WTC11 (cell line): ENCODE results near the gene GARIN3. TPM values are rescaled to one million over a fixed set of nuclear protein-coding genes. Genes with fewer than 3 reads are reported as not detected.
A peak's percentile ranks its signal among the peaks of the same experiment; 100 is the strongest.

Experiments used
- AR ChIP-seq: fragments of 250-450 bp; sonication (Bioruptor Pico); IDR thresholded peaks from 2 replicates; pipeline ENCODE4 v1.9.0; 2021; ENCODE audit warnings: mild to moderate bottlenecking
- ATF3 ChIP-seq: sonication (generic); formaldehyde crosslinking; conservative IDR thresholded peaks from 2 replicates; pipeline ENCODE4 v1.8.1; 2022; ENCODE audit warnings: mild to moderate bottlenecking, missing genetic modification reagents
- ATF6 ChIP-seq: sonication (generic); formaldehyde crosslinking; IDR thresholded peaks from 2 replicates; pipeline ENCODE4 v1.8.1; 2023; ENCODE audit warnings: mild to moderate bottlenecking, missing genetic modification reagents
- CBFB ChIP-seq: sonication (generic); formaldehyde crosslinking; IDR thresholded peaks from 2 replicates; pipeline ENCODE4 v1.8.1; 2022; ENCODE audit warnings: mild to moderate bottlenecking, low read depth, missing genetic modification reagents
- E2F1 ChIP-seq: sonication (generic); formaldehyde crosslinking; IDR thresholded peaks from 2 replicates; pipeline ENCODE4 v1.8.0; 2022; ENCODE audit warnings: mild to moderate bottlenecking, missing genetic modification reagents
- ELF4 ChIP-seq: sonication (generic); formaldehyde crosslinking; IDR thresholded peaks from 2 replicates; pipeline ENCODE4 v1.8.1; 2022; ENCODE audit warnings: low read depth, mild to moderate bottlenecking, moderate library complexity, missing genetic modification reagents
- ETV6 ChIP-seq: sonication (generic); formaldehyde crosslinking; IDR thresholded peaks from 2 replicates; pipeline ENCODE4 v1.8.1; 2022; ENCODE audit warnings: mild to moderate bottlenecking, missing genetic modification reagents
- FOXK1 ChIP-seq: sonication (generic); formaldehyde crosslinking; IDR thresholded peaks from 2 replicates; pipeline ENCODE4 v1.8.0; 2022; ENCODE audit warnings: mild to moderate bottlenecking, moderate library complexity, missing genetic modification reagents
- FOXP1 ChIP-seq: sonication (generic); formaldehyde crosslinking; IDR thresholded peaks from 2 replicates; pipeline ENCODE4 v1.8.0; 2022; ENCODE audit warnings: missing genetic modification reagents, mild to moderate bottlenecking, moderate library complexity, borderline replicate concordance
- GABPB1 ChIP-seq: sonication (generic); formaldehyde crosslinking; IDR thresholded peaks from 2 replicates; pipeline ENCODE4 v1.8.1; 2023; ENCODE audit warnings: mild to moderate bottlenecking, missing genetic modification reagents
- GRHL2 ChIP-seq: fragments of 250-450 bp; sonication (Bioruptor Pico); IDR thresholded peaks from 2 replicates; pipeline ENCODE4 v1.8.0; 2022; ENCODE audit warnings: mild to moderate bottlenecking, moderate library complexity; ENCODE audit not compliant: insufficient replicate concordance, severe bottlenecking
- HMGXB4 ChIP-seq: sonication (generic); formaldehyde crosslinking; IDR thresholded peaks from 2 replicates; pipeline ENCODE4 v1.8.1; 2023; ENCODE audit warnings: mild to moderate bottlenecking, moderate library complexity, missing genetic modification reagents
- JAZF1 ChIP-seq: fragments of 250-450 bp; sonication (Bioruptor Pico); IDR thresholded peaks from 2 replicates; pipeline ENCODE4 v1.9.0; 2021; ENCODE audit warnings: moderate library complexity, mild to moderate bottlenecking, inconsistent platforms
- MAX ChIP-seq: sonication (generic); formaldehyde crosslinking; IDR thresholded peaks from 2 replicates; pipeline ENCODE4 v1.8.0; 2022; ENCODE audit warnings: mild to moderate bottlenecking, missing genetic modification reagents
- NFATC4 ChIP-seq: fragments of 250-450 bp; sonication (Bioruptor Pico); IDR thresholded peaks from 2 replicates; pipeline ENCODE4 v1.9.0; 2021; ENCODE audit warnings: mild to moderate bottlenecking
- NFE2L1 ChIP-seq: sonication (generic); formaldehyde crosslinking; IDR thresholded peaks from 2 replicates; pipeline ENCODE4 v1.8.1; 2023; ENCODE audit warnings: missing genetic modification reagents
- NFYB ChIP-seq: sonication (generic); formaldehyde crosslinking; conservative IDR thresholded peaks from 2 replicates; pipeline ENCODE4 v1.8.0; 2022; ENCODE audit warnings: low read depth, missing genetic modification reagents
- NR1H2 ChIP-seq: sonication (generic); formaldehyde crosslinking; IDR thresholded peaks from 2 replicates; pipeline ENCODE4 v1.9.0; 2021; ENCODE audit warnings: mild to moderate bottlenecking, moderate library complexity, missing genetic modification reagents
- NR3C1 ChIP-seq: sonication (generic); formaldehyde crosslinking; conservative IDR thresholded peaks from 2 replicates; pipeline ENCODE4 v1.8.1; 2023; ENCODE audit warnings: low read depth, mild to moderate bottlenecking, missing genetic modification reagents
- OVOL2 ChIP-seq: fragments of 250-450 bp; sonication (Bioruptor Pico); IDR thresholded peaks from 2 replicates; pipeline ENCODE4 v1.9.0; 2021; ENCODE audit warnings: mild to moderate bottlenecking, borderline replicate concordance
- PRRX2 ChIP-seq: fragments of 250-450 bp; sonication (Bioruptor Pico); IDR thresholded peaks from 2 replicates; pipeline ENCODE4 v1.8.0; 2021; ENCODE audit warnings: mild to moderate bottlenecking
- RELA ChIP-seq: sonication (generic); formaldehyde crosslinking; IDR thresholded peaks from 2 replicates; pipeline ENCODE4 v1.8.1; 2022; ENCODE audit warnings: missing genetic modification reagents, mild to moderate bottlenecking, borderline replicate concordance
- RORB ChIP-seq: fragments of 250-450 bp; sonication (Bioruptor Pico); IDR thresholded peaks from 2 replicates; pipeline ENCODE4 v1.9.0; 2021; ENCODE audit warnings: mild to moderate bottlenecking
- SOX15 ChIP-seq: fragments of 250-450 bp; sonication (Bioruptor Pico); IDR thresholded peaks from 2 replicates; pipeline ENCODE4 v1.9.0; 2021; ENCODE audit warnings: mild to moderate bottlenecking
- SP1 ChIP-seq: sonication (generic); formaldehyde crosslinking; conservative IDR thresholded peaks from 2 replicates; pipeline ENCODE4 v1.8.1; 2022; ENCODE audit warnings: missing genetic modification reagents
- TP53 ChIP-seq: sonication (generic); formaldehyde crosslinking; IDR thresholded peaks from 2 replicates; pipeline ENCODE4 v1.8.1; 2023; ENCODE audit warnings: mild to moderate bottlenecking, missing genetic modification reagents
- ZNF263 ChIP-seq: sonication (generic); formaldehyde crosslinking; IDR thresholded peaks from 2 replicates; pipeline ENCODE4 v1.8.1; 2022; ENCODE audit warnings: low read depth, mild to moderate bottlenecking, moderate library complexity, missing genetic modification reagents
- ZNF281 ChIP-seq: sonication (generic); formaldehyde crosslinking; IDR thresholded peaks from 2 replicates; pipeline ENCODE4 v1.8.0; 2023; ENCODE audit warnings: mild to moderate bottlenecking, missing genetic modification reagents
- total RNA-seq: library from RNA; stranded (reverse); gene quantifications from 3 replicates; pipeline ENCODE4 v1.2.3, GENCODE V29; 2021

The GARIN3 gene
- total RNA-seq, 1 experiment from 2014 or later: not detected

GRCh38 chr5:157142317-157143126, 23.5 kb downstream of the GARIN3 start, which contains the start of gene MED7 (continued):
- TF ChIP-seq NR3C1 (CRISPR knock-in tag) (no peak), ATF6 (CRISPR knock-in tag) (no peak), SOX15 (CRISPR knock-in tag) (no peak), GRHL2 (CRISPR knock-in tag) (no peak), AR (CRISPR knock-in tag) (no peak), ETV6 (CRISPR knock-in tag) (no peak), ATF3 (CRISPR knock-in tag) (no peak), ELF4 (CRISPR knock-in tag) (no peak), CBFB (no peak), PRRX2 (CRISPR knock-in tag) (peak; percentile 69; the same call in 1 of the 2 replicates), MAX (CRISPR knock-in tag) (peak; percentile 20; the same call in 1 of the 2 replicates), OVOL2 (CRISPR knock-in tag) (no peak), RELA (CRISPR knock-in tag) (no peak), ZNF281 (CRISPR knock-in tag) (no peak), GABPB1 (CRISPR knock-in tag) (peak; percentile 81; the same call in 1 of the 2 replicates), ZNF263 (CRISPR knock-in tag) (no peak), NFYB (CRISPR knock-in tag) (peak; percentile 78), TP53 (CRISPR knock-in tag) (no peak), RORB (no peak), FOXP1 (CRISPR knock-in tag) (peak; percentile 45; the same call in 1 of the 2 replicates), JAZF1 (CRISPR knock-in tag) (no peak), HMGXB4 (CRISPR knock-in tag) (no peak), SP1 (CRISPR knock-in tag) (0 out of 2 replicates have a peak, but pooled peaks have one; percentile 46), E2F1 (CRISPR knock-in tag) (no peak), NR1H2 (CRISPR knock-in tag) (no peak), NFE2L1 (CRISPR knock-in tag) (no peak), NFATC4 (no peak), FOXK1 (CRISPR knock-in tag) (no peak)
